Psoas muscle (tissue), 8 donors: Measurements from ENCODE around the gene AXDND1. TPM values are rescaled to one million over a fixed set of nuclear protein-coding genes. Genes with fewer than 3 reads are reported as not detected.

ENCODE experiments used
- ATAC-seq, 4 donors: fragments of 200-7000 bp; cut with Tn5 transposase; one replicate each; pipeline ENCODE4 v1.9.1; 2020; ENCODE audit warnings: moderate library complexity in 3 of 4, mild to moderate bottlenecking in 2 of 4
- DNase-seq, 2 donors: peaks; one replicate each; pipeline ENCODE4 v3.0.0-alpha.2; 2020
- H3K27ac ChIP-seq: fragments of 200-600 bp; one replicate; pipeline ENCODE4 v1.8.0; 2022
- H3K27me3 ChIP-seq, 3 donors: fragments of 200-600 bp in 1 of 3; one replicate each; pipeline versions ENCODE4 v1.6.1 to v1.8.0; 2013 to 2022; ENCODE audit warnings: low read length in 2 of 3, mild to moderate bottlenecking in 2 of 3, moderate library complexity in 1 of 3; ENCODE audit not compliant: insufficient read depth in 3 of 3
- H3K36me3 ChIP-seq, 2 donors: fragments of 200-600 bp in 1 of 2; one replicate each; pipeline versions ENCODE4 v1.6.1 to v1.8.0; 2013 to 2022; ENCODE audit warnings: low read depth in 1 of 2, mild to moderate bottlenecking in 1 of 2, moderate library complexity in 1 of 2; ENCODE audit not compliant: insufficient read depth in 1 of 2
- H3K4me1 ChIP-seq: fragments of 200-600 bp; one replicate; pipeline ENCODE4 v1.8.0; 2022
- H3K4me3 ChIP-seq: fragments of 200-600 bp; one replicate; pipeline ENCODE4 v1.8.0; 2022; ENCODE audit warnings: mild to moderate bottlenecking
- H3K9me3 ChIP-seq: fragments of 200-600 bp; one replicate; pipeline ENCODE4 v1.8.0; 2022
- CTCF ChIP-seq: fragments of 200-600 bp; IDR thresholded peaks from one replicate; pipeline ENCODE4 v1.8.0; 2022; ENCODE audit warnings: antibody characterized with exemption
- WGBS, 3 donors: extraction: QIAGEN DNeasy Blood & Tissue Kit; methylation state at CpG; one replicate each; pipeline versions ENCODE4 v1.1.6 to v1.1.7; 2013; 5-methylcytosine and 5-hydroxymethylcytosine counted together
- intact Hi-C, 2 donors: fragments of 100-400 bp; cut with DNase I; formaldehyde crosslinking; loops; one replicate each; pipeline versions ENCODE4 v1.11.0 to v1.14.2; 2022
- polyA plus RNA-seq, 3 donors: library from polyadenylated mRNA; stranded (reverse); fragments of 200-250 nt; gene quantifications; one replicate each; pipeline ENCODE4 v1.2.3, GENCODE V29; 2013
- total RNA-seq, 4 donors: library from RNA; stranded (reverse); fragmentation: NEBNext Ultra II Directional in 2 of 4; extraction: Animal tissue kit (Norgen Biotek cat#: 25700) in 2 of 4; gene quantifications; one replicate each; pipeline versions ENCODE4 v1.2.1 to v1.2.4, GENCODE V29; 2021 to 2023
- donor health status: healthy with polysubstance abuse.
- donor health status: DM: no; HTN: no; CAD: no; lungs with moderate emphysema.
- donor health status: Bipolar disorder and iron deficiency.
- donor health status: healthy.
- donor health status: DM: yes; HTN: yes; CAD: no.
- donor health status: DM: no; HTN: no; CAD: no.
- donor health status: DM: no; HTN: no; CAD: no.
- donor health status: DM: yes; HTN: yes; CAD: no.

Gene AXDND1
- total and polyA plus RNA-seq, 7 donors = 0.09 to 0.18 TPM; not detected in 5

GRCh38 chr1:179329862-179330261 is 35.9 kb upstream of the AXDND1 start:
- intact Hi-C loops = no loop called here

GRCh38 chr1:179334440-179334839 is 31.3 kb upstream of the AXDND1 start:
- no peaks in the 10 kb centered on the region for H3K9me3 ChIP-seq
- TF ChIP-seq CTCF = no peak
- H3K27ac ChIP-seq = no peak overlapping the region
- intact Hi-C loops = no loop called here
- 94 to 97% (median 96%) methylated on average over 4 of the region's 4 CpGs for WGBS, 3 donors
- no peak for DNase-seq
- no peaks in the 10 kb centered on the region for H3K4me1 ChIP-seq
- no peak overlapping the region for H3K4me3 ChIP-seq
- no peaks in the 10 kb centered on the region for H3K27me3 ChIP-seq
- H3K36me3 ChIP-seq = peaks cover 0 to 8% of the 10 kb centered on the region in 2 donors
- no peak for ATAC-seq

More at GRCh38 chr1:179329862-179330261, 35.9 kb upstream of the AXDND1 start:
- DNase-seq (no peak), ATAC-seq (no peak)
- H3K4me1 ChIP-seq = no peaks in the 10 kb centered on the region
- H3K9me3 ChIP-seq = no peaks in the 10 kb centered on the region
- H3K27me3 ChIP-seq = no peaks in the 10 kb centered on the region
- TF ChIP-seq CTCF = no peak
- no peak overlapping the region for H3K27ac ChIP-seq
- peaks cover 0 to 6% of the 10 kb centered on the region in 2 donors for H3K36me3 ChIP-seq
- H3K4me3 ChIP-seq = no peak overlapping the region
- WGBS, 3 donors = 70 to 100% (median 78%) methylated on average over 2 of the region's 2 CpGs

DNA sequence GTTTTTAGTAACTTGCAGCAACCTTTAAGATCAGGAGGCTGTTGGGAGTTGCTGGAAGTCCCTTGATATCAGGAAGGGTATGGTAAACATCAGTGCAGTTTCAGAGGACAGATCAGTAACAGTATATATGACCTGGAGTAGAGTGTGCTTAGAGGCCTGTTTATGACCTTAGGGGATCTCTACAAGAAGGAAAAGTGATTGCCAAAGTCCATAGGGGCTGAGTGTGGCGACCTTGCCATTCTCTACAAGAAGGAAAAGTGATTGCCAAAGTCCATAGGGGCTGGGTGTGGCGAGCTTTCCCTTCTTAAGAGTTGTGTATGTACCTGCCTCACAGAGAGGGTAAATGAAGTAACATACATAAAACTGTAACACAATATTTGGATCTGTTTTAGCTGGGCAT is 28.5 kb upstream of the AXDND1 start:
- no peak for ATAC-seq
- no peaks in the 10 kb centered on the region for H3K27me3 ChIP-seq
- no peak overlapping the region for H3K27ac ChIP-seq
- no peak overlapping the region for H3K4me3 ChIP-seq
- no peak for TF ChIP-seq CTCF
- DNase-seq = no peak
- intact Hi-C loops = no loop called here
- 90 to 94% (median 94%) methylated on average over 2 of the region's 2 CpGs for WGBS, 3 donors
- peaks cover 5 to 29% of the 10 kb centered on the region in 2 donors for H3K36me3 ChIP-seq
- no peaks in the 10 kb centered on the region for H3K9me3 ChIP-seq
- H3K4me1 ChIP-seq = no peaks in the 10 kb centered on the region

- Histone ChIP-seq H3K4me3 (no peak overlapping the region), H3K27ac (no peak overlapping the region), H3K4me1 (no peaks in the 10 kb centered on the region), H3K9me3 (no peaks in the 10 kb centered on the region), H3K36me3 (peaks cover 5 to 37% of the 10 kb centered on the region in 2 donors), H3K27me3 (no peaks in the 10 kb centered on the region)
- intact Hi-C loops = no loop called here
- no peak for TF ChIP-seq CTCF
- DNase-seq = no peak
- no peak for ATAC-seq
- WGBS, 3 donors = 90 to 92% (median 90%) methylated on average over 5 of the region's 5 CpGs
These were observed 27.7 kb upstream of the AXDND1 start for GRCh38 chr1:179337942-179338560.

DNA sequence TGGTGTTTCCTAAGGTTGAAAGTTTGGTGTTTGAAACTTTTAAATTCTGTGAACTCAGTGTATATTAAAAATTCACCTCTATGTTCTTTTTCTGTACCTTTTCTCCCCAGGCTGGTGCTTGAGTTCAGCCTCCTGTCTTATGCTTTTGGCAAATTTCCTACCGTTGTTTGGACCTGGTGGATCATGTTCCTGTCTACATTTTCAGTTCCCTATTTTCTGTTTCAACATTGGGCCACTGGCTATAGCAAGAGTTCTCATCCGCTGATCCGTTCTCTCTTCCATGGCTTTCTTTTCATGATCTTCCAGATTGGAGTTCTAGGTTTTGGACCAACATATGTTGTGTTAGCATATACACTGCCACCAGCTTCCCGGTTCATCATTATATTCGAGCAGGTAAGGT is 24.9 kb upstream of the AXDND1 start:
- no peaks in the 10 kb centered on the region for H3K4me1 ChIP-seq
- H3K36me3 ChIP-seq = peaks cover 10 to 62% of the 10 kb centered on the region in 2 donors
- TF ChIP-seq CTCF = no peak
- no peaks in the 10 kb centered on the region for H3K27me3 ChIP-seq
- H3K27ac ChIP-seq = no peak overlapping the region
- H3K9me3 ChIP-seq = no peaks in the 10 kb centered on the region
- 83 to 93% (median 91%) methylated on average over 5 of the region's 5 CpGs for WGBS, 3 donors
- no peak for ATAC-seq
- no peak for DNase-seq
- intact Hi-C loops = no loop called here
- no peak overlapping the region for H3K4me3 ChIP-seq
